ENCODE results near the gene KRTAP12-1.
"Not testable (repeated sequence)": the region's sequence is repeated elsewhere in the genome, so short reads cannot be mapped to it uniquely, and the experiment has no call there.

KRTAP12-1 gene

DNA sequence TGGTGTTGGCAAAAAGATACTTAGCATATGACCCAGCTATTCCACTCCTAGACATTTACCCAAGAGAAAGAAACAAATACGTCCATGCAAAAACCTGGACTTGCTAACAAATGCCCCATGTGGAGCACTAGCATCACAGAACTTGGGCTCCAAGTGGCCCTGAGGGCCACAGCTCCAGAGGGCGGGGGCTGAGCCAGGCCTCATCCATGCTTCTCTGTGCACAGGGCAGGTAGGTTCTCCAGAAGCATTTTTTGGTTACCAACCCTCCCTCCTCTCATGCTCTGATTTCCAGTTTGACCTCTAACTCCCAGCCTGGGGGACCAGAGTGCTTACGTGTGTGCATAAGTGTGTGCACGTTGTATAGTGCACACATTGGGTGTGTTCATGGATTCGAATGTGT, 17.3 kb downstream of the KRTAP12-1 start:
- DNase-seq: no peak

DNA sequence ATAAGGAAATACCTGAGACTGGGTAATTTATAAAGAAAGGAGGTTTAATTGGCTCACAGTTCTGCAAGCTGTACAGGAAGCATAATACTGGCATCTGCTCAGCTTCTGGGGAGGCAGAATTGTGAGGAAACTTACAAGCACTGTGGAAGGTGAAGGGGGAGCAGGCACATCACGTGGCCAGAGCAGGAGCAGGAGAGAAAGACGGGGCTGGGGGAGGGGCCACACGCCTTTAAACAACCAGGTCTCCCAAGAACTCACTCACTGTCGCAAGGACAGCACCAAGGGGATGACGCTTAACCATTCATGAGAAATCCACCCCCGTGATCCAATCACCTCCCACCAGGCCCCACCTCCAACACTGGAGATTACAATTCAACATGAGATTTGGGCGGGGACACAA, 20.4 kb downstream of the KRTAP12-1 start:
- DNase-seq: not testable (repeated sequence)

GRCh38 chr21:44658913-44659595, 22.9 kb downstream of the KRTAP12-1 start:
- no peak for DNase-seq

DNA sequence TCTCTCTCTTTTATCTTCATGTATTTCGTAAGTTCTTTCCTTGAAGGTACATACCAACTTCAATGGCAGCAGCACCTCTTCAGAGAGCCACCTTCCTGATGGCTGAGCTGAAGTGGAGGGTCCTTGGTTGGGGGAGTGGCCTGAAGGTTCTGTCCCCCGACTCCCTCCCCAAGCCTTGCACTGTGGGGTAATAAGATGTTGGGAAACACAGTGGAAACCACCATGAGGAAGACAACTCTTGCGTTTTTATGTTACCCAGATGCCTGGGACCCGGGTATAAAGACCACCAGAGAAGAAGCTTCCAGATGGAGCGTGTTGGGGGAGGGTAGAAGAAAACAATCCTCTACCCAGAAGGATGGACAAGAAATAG, 23.4 kb downstream of the KRTAP12-1 start:
- DNase-seq: no peak

GRCh38 chr21:44657635-44658540, 24.1 kb downstream of the KRTAP12-1 start, which contains the start of gene KRTAP12-3:
Gene KRTAP12-3 (plus strand): TSS chr21:44657932. CDS start chr21:44657980, 48 bp downstream.
- DNase-seq: no peak

- DNase-seq: no peak
Measured at GRCh38 chr21:44656868-44657267, 25.1 kb downstream of the KRTAP12-1 start.

- no peak for DNase-seq
Measured at GRCh38 chr21:44654576-44655175, 27.3 kb downstream of the KRTAP12-1 start, which contains the start of gene KRTAP12-4. Gene KRTAP12-4 (minus strand): TSS chr21:44654659. CDS start chr21:44654614, 45 bp downstream.

GRCh38 chr21:44653656-44654575, 28.0 kb downstream of the KRTAP12-1 start:
- DNase-seq: peak; percentile 5

- DNase-seq: no peak
Measured at GRCh38 chr21:44653123-44653522, 28.8 kb downstream of the KRTAP12-1 start.

- DNase-seq: no peak
Measured at GRCh38 chr21:44650973-44651675, 30.8 kb downstream of the KRTAP12-1 start.

DNA sequence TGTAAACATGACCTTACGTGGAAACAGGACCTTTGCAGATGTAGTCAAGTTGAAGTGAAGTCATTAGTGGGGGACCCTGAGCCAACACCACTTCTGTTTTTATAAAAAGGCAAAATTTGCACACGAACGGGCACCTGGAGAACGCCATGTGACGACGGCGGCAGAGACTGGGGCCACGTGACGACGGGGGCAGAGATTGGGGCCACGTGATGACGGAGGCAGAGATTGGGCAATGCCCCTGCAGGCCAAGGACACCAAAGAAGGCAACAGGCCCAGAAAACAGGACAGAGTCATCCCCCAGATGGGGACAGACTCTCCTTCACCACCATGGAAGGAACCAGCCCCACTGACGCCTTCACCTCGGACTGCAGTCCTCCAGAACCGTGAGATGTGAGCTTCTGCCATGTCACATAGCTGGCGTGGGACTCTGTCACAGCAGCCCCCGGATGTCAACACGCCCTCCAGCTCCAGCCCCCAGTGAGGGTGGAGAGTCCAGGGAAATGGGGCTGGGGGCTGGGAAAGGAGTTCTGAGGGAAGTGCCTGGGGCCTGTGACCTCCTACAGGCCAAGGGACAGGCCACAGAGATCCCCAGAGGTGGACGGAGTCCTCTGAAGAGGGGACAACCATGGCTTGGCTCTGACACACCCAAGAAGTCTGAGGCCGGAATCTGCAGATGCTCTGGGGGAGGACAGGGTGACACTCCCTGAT, 31.5 kb downstream of the KRTAP12-1 start:
- no peak for DNase-seq

- DNase-seq: no peak
Measured at GRCh38 chr21:44649521-44650100, 32.4 kb downstream of the KRTAP12-1 start.

DNA sequence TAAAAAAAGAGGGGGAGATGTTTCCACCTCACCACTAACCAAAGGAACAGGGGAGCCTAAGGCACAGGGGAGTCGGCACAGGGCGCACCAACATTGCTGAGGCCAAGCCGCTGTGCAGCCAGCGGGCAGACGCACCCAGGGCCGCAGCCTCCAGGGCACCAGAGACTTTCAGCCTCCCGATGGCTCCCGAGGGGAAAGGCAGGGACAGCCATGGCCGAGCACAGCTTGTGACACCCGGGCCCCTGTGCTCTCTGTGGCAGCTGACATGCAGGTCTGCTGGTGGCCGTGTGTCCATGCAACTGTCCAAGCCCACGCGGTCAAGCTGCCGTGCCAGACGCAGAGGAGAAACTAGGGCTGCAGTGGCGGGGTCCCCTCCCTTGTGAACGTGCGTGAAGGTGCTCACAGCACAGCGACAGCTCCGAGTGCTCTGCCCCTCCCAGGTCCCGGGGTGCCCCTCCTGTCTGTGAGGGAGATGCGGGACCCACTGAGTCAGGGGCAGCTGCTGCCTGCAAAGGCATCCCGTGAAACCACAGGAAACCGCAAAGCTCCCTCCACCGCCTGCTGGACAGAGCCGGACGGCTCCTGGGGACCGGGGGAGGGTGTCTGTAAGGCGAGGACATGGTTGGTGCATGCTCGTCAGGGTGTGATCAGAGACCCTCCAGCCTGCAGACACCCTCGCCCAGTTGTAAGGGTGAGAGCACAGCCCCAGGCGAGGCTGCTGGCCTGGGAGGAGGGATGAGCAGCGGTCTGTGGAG, 33.2 kb downstream of the KRTAP12-1 start:
- DNase-seq: no peak

DNA sequence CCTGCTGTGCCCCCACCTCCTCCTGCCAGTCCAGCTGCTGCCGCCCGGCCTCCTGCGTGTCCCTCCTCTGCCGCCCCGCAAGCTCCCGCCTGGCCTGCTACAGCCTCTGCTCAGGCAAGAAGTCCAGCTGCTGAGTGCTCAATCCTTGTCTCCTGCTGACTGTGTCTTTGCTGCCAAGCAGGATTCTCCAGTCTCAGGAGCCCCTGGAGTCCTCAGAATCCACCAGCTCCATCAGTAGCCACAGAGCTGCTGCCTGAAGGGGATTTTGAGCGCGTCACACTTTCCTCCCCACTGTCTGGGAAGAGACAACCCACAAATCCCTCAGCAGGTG, 34.8 kb downstream of the KRTAP12-1 start:
- DNase-seq: no peak

GRCh38 chr21:44646366-44647221, 35.4 kb downstream of the KRTAP12-1 start, which contains the start of gene KRTAP10-11:
Gene KRTAP10-11 (plus strand): TSS chr21:44646414. CDS start chr21:44646459, 45 bp downstream.
- peak; percentile 16 for DNase-seq

- DNase-seq: no peak
Measured at GRCh38 chr21:44644878-44645277, 37.1 kb downstream of the KRTAP12-1 start.

DNA sequence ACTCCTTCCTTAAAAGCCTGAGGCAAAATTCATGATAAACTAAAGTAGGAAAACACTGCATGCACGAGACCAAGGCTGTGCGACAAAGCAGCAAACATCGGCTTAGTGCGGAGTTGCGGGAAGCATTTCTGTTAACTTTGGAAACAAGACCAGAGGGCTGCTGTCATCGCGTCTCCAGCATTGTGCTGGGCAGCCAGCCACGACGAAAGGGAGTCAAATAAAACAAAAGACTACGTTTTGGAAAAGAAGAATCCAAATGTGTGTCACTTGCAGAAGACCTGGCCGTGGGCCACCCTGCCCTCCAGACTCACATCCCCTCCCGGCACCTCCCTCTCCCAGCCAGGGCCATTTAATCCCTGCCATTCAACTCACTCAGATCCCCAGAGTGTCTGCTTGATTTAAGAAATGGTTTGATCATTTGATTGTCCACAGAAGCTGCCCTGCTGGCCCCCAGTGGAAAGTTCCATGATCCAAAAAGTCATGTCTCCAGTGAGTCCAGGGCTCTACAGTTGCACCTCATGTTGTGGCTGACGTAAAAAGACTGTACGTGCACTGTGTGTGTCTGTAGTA, 38.1 kb downstream of the KRTAP12-1 start:
- no peak for DNase-seq

GRCh38 chr21:44640761-44641160, 41.2 kb downstream of the KRTAP12-1 start:
- DNase-seq: no peak

- DNase-seq: no peak
Measured at GRCh38 chr21:44639331-44639655, 42.7 kb downstream of the KRTAP12-1 start.
